H9 (cell line): Measurements from ENCODE around the gene C3orf52. TPM values are rescaled to one million over a fixed set of nuclear protein-coding genes. Genes with fewer than 3 reads are reported as not detected.
"Not testable (repeated sequence)": the region's sequence is repeated elsewhere in the genome, so short reads cannot be mapped to it uniquely, and the experiment has no call there.

Source experiments
- DNase-seq: peaks from one replicate; pipeline ENCODE4 v3.0.0-alpha.2; 2017
- H2AFZ ChIP-seq: one replicate; pipeline ENCODE4 v1.6.1; 2013; ENCODE audit warnings: mild to moderate bottlenecking, low read length, control low read depth, moderate library complexity
- H2AK5ac ChIP-seq: 2 replicates; pipeline ENCODE4 v1.6.1; 2013; ENCODE audit warnings: low read length, control low read depth, mixed read lengths; ENCODE audit not compliant: insufficient read length
- H2BK120ac ChIP-seq: one replicate; pipeline ENCODE4 v1.6.1; 2013; ENCODE audit warnings: low read depth, mild to moderate bottlenecking, low read length, control low read depth, inconsistent platforms; ENCODE audit not compliant: poor library complexity, severe bottlenecking
- H2BK12ac ChIP-seq: 2 replicates; pipeline ENCODE4 v1.6.1; 2013; ENCODE audit warnings: low read length, control low read depth, mixed read lengths, low read depth; ENCODE audit not compliant: insufficient read length
- H2BK15ac ChIP-seq: 2 replicates; pipeline ENCODE4 v1.6.1; 2013; ENCODE audit warnings: low read depth, low read length, control low read depth
- H2BK20ac ChIP-seq: one replicate; pipeline ENCODE4 v1.6.1; 2013; ENCODE audit warnings: low read depth, mild to moderate bottlenecking, low read length, control low read depth, inconsistent platforms; ENCODE audit not compliant: poor library complexity, severe bottlenecking
- H2BK5ac ChIP-seq: 2 replicates; pipeline ENCODE4 v1.6.1; 2013; ENCODE audit warnings: low read length, control low read depth, mixed read lengths; ENCODE audit not compliant: insufficient read length
- H3K14ac ChIP-seq: 2 replicates; pipeline ENCODE4 v1.6.1; 2013; ENCODE audit warnings: low read length, control low read depth; ENCODE audit not compliant: insufficient read depth
- H3K18ac ChIP-seq: 2 replicates; pipeline ENCODE4 v1.6.1; 2013; ENCODE audit warnings: low read depth, mild to moderate bottlenecking, mixed read lengths, low read length, control low read depth; ENCODE audit not compliant: insufficient read length
- H3K23ac ChIP-seq: 2 replicates; pipeline ENCODE4 v1.6.1; 2013; ENCODE audit warnings: low read length, control low read depth, mixed read lengths, low read depth; ENCODE audit not compliant: insufficient read length
- H3K23me2 ChIP-seq: 2 replicates; pipeline ENCODE4 v1.6.1; 2013; ENCODE audit warnings: low read depth, mild to moderate bottlenecking, mixed read lengths, low read length, control low read depth; ENCODE audit not compliant: insufficient read length, poor library complexity, severe bottlenecking
- H3K27ac ChIP-seq: 2 replicates; pipeline ENCODE4 v1.5.1; 2013; ENCODE audit warnings: low read length, control low read depth, mixed read lengths, low read depth; ENCODE audit not compliant: insufficient read length
- H3K27me3 ChIP-seq: 2 replicates; pipeline ENCODE4 v1.6.1; 2013; ENCODE audit warnings: low read length, control low read depth, inconsistent platforms; ENCODE audit not compliant: insufficient read depth
- H3K4ac ChIP-seq: 2 replicates; pipeline ENCODE4 v1.6.1; 2013; ENCODE audit warnings: low read depth, mild to moderate bottlenecking, control low read depth, inconsistent platforms, low read length, moderate library complexity
- H3K4me1 ChIP-seq: 2 replicates; pipeline ENCODE4 v1.6.1; 2013; ENCODE audit warnings: low read length, control low read depth, inconsistent platforms; ENCODE audit not compliant: insufficient read depth
- H3K4me2 ChIP-seq: 2 replicates; pipeline ENCODE4 v1.6.1; 2013; ENCODE audit warnings: low read length, control low read depth, mixed read lengths; ENCODE audit not compliant: insufficient read length, insufficient read depth
- H3K56ac ChIP-seq: 2 replicates; pipeline ENCODE4 v1.6.1; 2013; ENCODE audit warnings: low read depth, mild to moderate bottlenecking, mixed read lengths, low read length, control low read depth; ENCODE audit not compliant: insufficient read length
- H3K79me1 ChIP-seq: 2 replicates; pipeline ENCODE4 v1.6.1; 2013; ENCODE audit warnings: low read depth, mild to moderate bottlenecking, moderate library complexity, low read length, control low read depth, inconsistent platforms; ENCODE audit not compliant: insufficient read depth, poor library complexity, severe bottlenecking
- H3K79me2 ChIP-seq: 2 replicates; pipeline ENCODE4 v1.6.1; 2013; ENCODE audit warnings: low read length, control low read depth, inconsistent platforms; ENCODE audit not compliant: insufficient read depth
- H3K9ac ChIP-seq: 2 replicates; pipeline ENCODE4 v1.6.1; 2013; ENCODE audit warnings: low read length, control low read depth, mixed read lengths; ENCODE audit not compliant: insufficient read length; ENCODE audit errors: extremely low read depth
- H3K9me3 ChIP-seq: one replicate; pipeline ENCODE4 v1.6.1; 2013; ENCODE audit warnings: low read depth, low read length, inconsistent platforms; ENCODE audit not compliant: control insufficient read depth
- H3T11ph ChIP-seq: one replicate; pipeline ENCODE4 v1.6.1; 2013; ENCODE audit warnings: mild to moderate bottlenecking, low read length, control low read depth, inconsistent platforms
- H4K20me1 ChIP-seq: one replicate; pipeline ENCODE4 v1.6.1; 2013; ENCODE audit not compliant: control insufficient read depth, insufficient read length, insufficient read depth
- H4K5ac ChIP-seq: 2 replicates; pipeline ENCODE4 v1.6.1; 2013; ENCODE audit warnings: low read depth, mild to moderate bottlenecking, mixed read lengths, low read length, control low read depth; ENCODE audit not compliant: insufficient read length
- H4K8ac ChIP-seq: replicated peaks from 2 replicates; pipeline ENCODE4 v1.6.1; 2013; ENCODE audit warnings: low read length, control low read depth, mixed read lengths, low read depth; ENCODE audit not compliant: insufficient read length
- H4K91ac ChIP-seq: 2 replicates; pipeline ENCODE4 v1.6.1; 2013; ENCODE audit warnings: low read depth, mild to moderate bottlenecking, moderate library complexity, mixed read lengths, low read length, control low read depth; ENCODE audit not compliant: insufficient read length
- H3K27ac Mint-ChIP-seq, 3 experiments: 2 replicates in 2 of 3; 3 replicates in 1 of 3; pipeline ENCODE4 v1.8.0; 2020 to 2021; ENCODE audit warnings: mixed read lengths in 3 of 3, mild to moderate bottlenecking in 1 of 3, moderate library complexity in 1 of 3
- H3K27me3 Mint-ChIP-seq: 2 replicates; pipeline ENCODE4 v1.8.0; 2021; ENCODE audit warnings: low read depth, mild to moderate bottlenecking, moderate library complexity, mixed read lengths
- H3K36me3 Mint-ChIP-seq, 3 experiments: 2 replicates in 2 of 3; 3 replicates in 1 of 3; pipeline ENCODE4 v1.8.0; 2020 to 2021; ENCODE audit warnings: low read depth in 3 of 3, mixed read lengths in 3 of 3; ENCODE audit not compliant: insufficient read depth in 1 of 3
- H3K4me1 Mint-ChIP-seq, 2 experiments: 2 replicates each; pipeline ENCODE4 v1.8.0; 2020; ENCODE audit warnings: mixed read lengths in 2 of 2
- H3K4me3 Mint-ChIP-seq, 2 experiments: 2 replicates in 1 of 2; 3 replicates in 1 of 2; pipeline ENCODE4 v1.8.0; 2020 to 2021; ENCODE audit warnings: mild to moderate bottlenecking in 2 of 2, mixed read lengths in 2 of 2, moderate library complexity in 1 of 2
- H3K9me3 Mint-ChIP-seq, 2 experiments: 2 replicates in 1 of 2; 3 replicates in 1 of 2; pipeline ENCODE4 v1.8.0; 2020; ENCODE audit warnings: mild to moderate bottlenecking in 2 of 2, mixed read lengths in 2 of 2, moderate library complexity in 1 of 2
- WGBS: extraction: QIAGEN DNeasy Blood & Tissue Kit; methylation state at CpG from one replicate; pipeline ENCODE4 v1.1.7; 2013; ENCODE audit warnings: missing lambda C conversion rate, low lambda C conversion rate, mixed read lengths; ENCODE audit not compliant: insufficient read length; ENCODE audit errors: extremely low coverage; 5-methylcytosine and 5-hydroxymethylcytosine counted together
- long read RNA-seq: library from polyadenylated mRNA; unstranded; transcript quantifications from one replicate; pipeline ENCODE4 v2.0.0, GENCODE V29; 2020
- total RNA-seq: library from RNA; stranded (reverse); gene quantifications from 2 replicates; pipeline ENCODE4 v1.2.1, GENCODE V29; 2021
- TF ChIP-seq, protein P1 (sequence below): fragments of 200-600 bp; sonication (generic); conservative IDR thresholded peaks from 3 replicates; pipeline ENCODE4 v1.8.0; 2021; ENCODE audit warnings: antibody characterized with exemption, mild to moderate bottlenecking

The C3orf52 gene, protein sequence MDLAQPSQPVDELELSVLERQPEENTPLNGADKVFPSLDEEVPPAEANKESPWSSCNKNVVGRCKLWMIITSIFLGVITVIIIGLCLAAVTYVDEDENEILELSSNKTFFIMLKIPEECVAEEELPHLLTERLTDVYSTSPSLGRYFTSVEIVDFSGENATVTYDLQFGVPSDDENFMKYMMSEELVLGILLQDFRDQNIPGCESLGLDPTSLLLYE
- total RNA-seq = 11.1 and 11.2 TPM in 2 replicates
- long read RNA-seq, transcript C3orf52-201 (6 exons, 2,277 nt) = major isoform, 120 of 132 reads
- long read RNA-seq, partial matches to known transcripts = 2 of 132 reads
- long read RNA-seq, other reads (novel, unspliced or antisense) = 8 of 132 reads

DNA sequence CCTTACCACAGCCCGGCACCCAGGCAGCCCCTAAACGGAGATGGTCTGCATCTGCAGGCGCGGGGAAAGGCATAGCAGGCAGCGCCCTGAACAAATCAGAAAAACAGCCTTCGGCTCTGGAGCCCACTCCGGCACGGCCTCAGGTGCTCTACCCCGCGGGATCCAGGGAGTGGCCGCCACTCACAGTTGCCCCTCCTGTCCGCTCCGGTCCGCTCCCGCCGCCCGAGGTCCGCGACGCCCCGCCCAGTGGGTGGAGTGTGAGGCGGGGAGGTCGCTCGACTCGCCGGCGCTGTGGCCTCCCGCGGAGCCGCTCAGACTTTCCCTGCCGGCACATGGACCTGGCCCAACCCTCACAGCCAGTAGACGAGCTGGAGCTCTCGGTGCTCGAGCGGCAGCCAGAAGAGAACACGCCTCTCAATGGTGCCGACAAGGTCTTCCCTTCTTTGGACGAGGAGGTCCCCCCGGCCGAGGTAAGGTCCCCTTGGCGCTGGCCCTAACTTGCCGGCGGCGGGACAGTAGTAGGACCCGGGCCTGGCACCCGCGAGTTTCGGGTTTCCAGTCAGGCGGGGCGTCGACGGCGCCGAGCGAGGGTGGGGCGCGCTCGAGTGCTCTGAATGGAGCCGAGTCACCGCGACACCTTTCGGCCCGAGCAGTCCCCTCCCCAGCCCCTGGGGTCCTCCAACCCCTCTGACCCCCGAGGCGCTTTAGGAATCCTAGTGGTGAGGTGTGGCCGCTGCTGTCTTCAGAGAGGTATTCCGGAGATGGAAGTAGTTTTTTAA, at the start of gene C3orf52:
C3orf52 (plus strand) TSS at position 314 of the 779 bp plus-strand sequence; CDS start at position 333, 19 bp downstream.
- peaks cover 20% of the 10 kb centered on the region for H3K27me3 Mint-ChIP-seq
- TF ChIP-seq, protein P1, sequence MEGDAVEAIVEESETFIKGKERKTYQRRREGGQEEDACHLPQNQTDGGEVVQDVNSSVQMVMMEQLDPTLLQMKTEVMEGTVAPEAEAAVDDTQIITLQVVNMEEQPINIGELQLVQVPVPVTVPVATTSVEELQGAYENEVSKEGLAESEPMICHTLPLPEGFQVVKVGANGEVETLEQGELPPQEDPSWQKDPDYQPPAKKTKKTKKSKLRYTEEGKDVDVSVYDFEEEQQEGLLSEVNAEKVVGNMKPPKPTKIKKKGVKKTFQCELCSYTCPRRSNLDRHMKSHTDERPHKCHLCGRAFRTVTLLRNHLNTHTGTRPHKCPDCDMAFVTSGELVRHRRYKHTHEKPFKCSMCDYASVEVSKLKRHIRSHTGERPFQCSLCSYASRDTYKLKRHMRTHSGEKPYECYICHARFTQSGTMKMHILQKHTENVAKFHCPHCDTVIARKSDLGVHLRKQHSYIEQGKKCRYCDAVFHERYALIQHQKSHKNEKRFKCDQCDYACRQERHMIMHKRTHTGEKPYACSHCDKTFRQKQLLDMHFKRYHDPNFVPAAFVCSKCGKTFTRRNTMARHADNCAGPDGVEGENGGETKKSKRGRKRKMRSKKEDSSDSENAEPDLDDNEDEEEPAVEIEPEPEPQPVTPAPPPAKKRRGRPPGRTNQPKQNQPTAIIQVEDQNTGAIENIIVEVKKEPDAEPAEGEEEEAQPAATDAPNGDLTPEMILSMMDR = peak; percentile 44; the same call in 2 of the 3 replicates
- no peak within 1 kb of the TSS for H2BK12ac ChIP-seq
- peak within 1 kb of the TSS; percentile 50 for H2AFZ ChIP-seq
- peaks cover 2% of the 10 kb centered on the region; the same call in 1 of the 2 replicates for H3K79me2 ChIP-seq
- H2BK20ac ChIP-seq = no peak within 1 kb of the TSS
- peak within 1 kb of the TSS; percentile 92 for H3K4me2 ChIP-seq
- H3K4me1 ChIP-seq = peaks cover 3% of the 10 kb centered on the region; the same call in 1 of the 2 replicates
- H4K8ac ChIP-seq = no peak within 1 kb of the TSS
- no peaks in the 10 kb centered on the region for H3K9me3 ChIP-seq
- H4K5ac ChIP-seq = no peak within 1 kb of the TSS
- H3K4me3 Mint-ChIP-seq = peak within 1 kb of the TSS; percentile 86 to 95
- no peak within 1 kb of the TSS for H3T11ph ChIP-seq
- H2BK15ac ChIP-seq = no peak within 1 kb of the TSS
- H3K9me3 Mint-ChIP-seq = no peaks in the 10 kb centered on the region; a peak in 1 of 5 replicates
- H3K27me3 ChIP-seq = no peaks in the 10 kb centered on the region; the same call in 1 of the 2 replicates
- peak within 1 kb of the TSS; percentile 62 for H3K9ac ChIP-seq
- no peak within 1 kb of the TSS for H2BK5ac ChIP-seq
- no peak within 1 kb of the TSS for H2AK5ac ChIP-seq
- H4K91ac ChIP-seq = no peak within 1 kb of the TSS
- H3K27ac Mint-ChIP-seq = peak within 1 kb of the TSS; percentile 88 to 96 (median 88); a peak in 5 of 7 replicates
- H2BK120ac ChIP-seq = no peak within 1 kb of the TSS
- no peaks in the 10 kb centered on the region for H3K79me1 ChIP-seq
- WGBS = no CpG with 5 or more reads among the region's 67 CpGs
- no peaks in the 10 kb centered on the region for H4K20me1 ChIP-seq
- H3K27ac ChIP-seq = no peak within 1 kb of the TSS
- peak within 1 kb of the TSS; percentile 97 for H3K14ac ChIP-seq
- no peak within 1 kb of the TSS for H3K4ac ChIP-seq
- peak within 1 kb of the TSS; percentile 87 for H3K18ac ChIP-seq
- peaks cover 0 to 2% (median 0%) of the 10 kb centered on the region in 3 experiments; a peak in 2 of 7 replicates for H3K36me3 Mint-ChIP-seq
- no peak within 1 kb of the TSS for H3K23ac ChIP-seq
- peak; percentile 95 for DNase-seq
- no peak within 1 kb of the TSS for H3K56ac ChIP-seq
- H3K4me1 Mint-ChIP-seq = peaks cover 22 to 32% of the 10 kb centered on the region in 2 experiments
- H3K23me2 ChIP-seq = peaks cover 12% of the 10 kb centered on the region

DNA sequence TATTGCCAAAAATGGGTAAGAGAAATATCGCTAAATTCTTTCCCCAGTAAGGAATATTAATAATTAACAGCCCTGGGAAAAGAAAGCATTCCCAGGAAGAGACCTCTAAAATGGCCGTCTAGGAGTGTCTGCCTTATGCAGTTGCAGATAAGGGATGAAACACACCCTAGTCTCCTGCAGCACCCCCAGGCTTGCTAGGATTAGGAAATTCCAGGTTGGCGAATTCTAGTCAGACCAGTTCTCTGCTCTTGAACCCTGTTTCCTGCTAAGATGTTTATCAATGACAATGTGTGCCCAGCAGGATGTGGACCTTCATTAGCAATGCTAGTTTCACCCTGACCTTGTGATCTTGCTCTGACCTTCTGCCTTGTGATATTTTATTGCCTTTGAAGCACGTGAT, 49.0 kb upstream of the C3orf52 start:
- H3K36me3 Mint-ChIP-seq = peaks cover 16 to 29% (median 21%) of the 10 kb centered on the region in 3 experiments
- no CpG with 5 or more reads among the region's 4 CpGs for WGBS
- not testable (repeated sequence) for H3K9ac ChIP-seq, H3K9me3 ChIP-seq, H3K27ac ChIP-seq, H4K91ac ChIP-seq, H4K5ac ChIP-seq, H2BK15ac ChIP-seq, H3K4me1 ChIP-seq, H3K56ac ChIP-seq, H2AFZ ChIP-seq, H3K79me1 ChIP-seq, H2BK120ac ChIP-seq, H3K79me2 ChIP-seq, H4K20me1 ChIP-seq, H2AK5ac ChIP-seq, H3K14ac ChIP-seq, H3K4ac ChIP-seq, H2BK12ac ChIP-seq, H4K8ac ChIP-seq, H3K27me3 Mint-ChIP-seq, H3K23ac ChIP-seq, H3K4me2 ChIP-seq, H3T11ph ChIP-seq, H3K4me3 Mint-ChIP-seq, H3K18ac ChIP-seq, H3K27ac Mint-ChIP-seq, H2BK5ac ChIP-seq, DNase-seq, H3K23me2 ChIP-seq, H2BK20ac ChIP-seq, H3K27me3 ChIP-seq
- peaks cover 30 to 36% of the 10 kb centered on the region in 2 experiments for H3K9me3 Mint-ChIP-seq
- peaks cover 17 to 27% of the 10 kb centered on the region in 2 experiments for H3K4me1 Mint-ChIP-seq
